ENCODE measurements around the gene OLIG1.

OLIG1 gene

DNA sequence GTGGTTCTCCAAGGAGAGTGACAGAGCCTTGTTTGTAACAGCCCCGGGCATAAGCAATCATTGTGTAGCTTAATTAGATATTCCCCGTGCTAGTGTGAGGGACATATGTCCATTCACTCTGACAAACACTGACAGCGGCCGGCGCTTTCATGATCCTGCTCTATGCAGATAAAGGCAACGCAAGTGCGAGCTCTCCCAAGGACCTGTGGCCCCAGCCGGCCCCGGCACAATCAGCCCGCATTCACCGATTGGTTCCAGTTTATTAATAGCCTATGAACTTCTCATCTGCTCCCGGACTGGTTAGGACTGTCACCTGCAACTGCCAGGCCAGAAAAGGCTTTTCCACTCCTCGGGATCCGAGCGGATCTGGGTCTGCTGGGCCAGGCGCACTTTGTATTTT is 18.0 kb upstream of the OLIG1 start:
- no peak overlapping the region for H3K4me3 ChIP-seq (replicated peaks; ENCODE audit: low read depth, low read length)
- no peak for DNase-seq (ENCODE audit: low read depth)
- TF ChIP-seq, protein P1, sequence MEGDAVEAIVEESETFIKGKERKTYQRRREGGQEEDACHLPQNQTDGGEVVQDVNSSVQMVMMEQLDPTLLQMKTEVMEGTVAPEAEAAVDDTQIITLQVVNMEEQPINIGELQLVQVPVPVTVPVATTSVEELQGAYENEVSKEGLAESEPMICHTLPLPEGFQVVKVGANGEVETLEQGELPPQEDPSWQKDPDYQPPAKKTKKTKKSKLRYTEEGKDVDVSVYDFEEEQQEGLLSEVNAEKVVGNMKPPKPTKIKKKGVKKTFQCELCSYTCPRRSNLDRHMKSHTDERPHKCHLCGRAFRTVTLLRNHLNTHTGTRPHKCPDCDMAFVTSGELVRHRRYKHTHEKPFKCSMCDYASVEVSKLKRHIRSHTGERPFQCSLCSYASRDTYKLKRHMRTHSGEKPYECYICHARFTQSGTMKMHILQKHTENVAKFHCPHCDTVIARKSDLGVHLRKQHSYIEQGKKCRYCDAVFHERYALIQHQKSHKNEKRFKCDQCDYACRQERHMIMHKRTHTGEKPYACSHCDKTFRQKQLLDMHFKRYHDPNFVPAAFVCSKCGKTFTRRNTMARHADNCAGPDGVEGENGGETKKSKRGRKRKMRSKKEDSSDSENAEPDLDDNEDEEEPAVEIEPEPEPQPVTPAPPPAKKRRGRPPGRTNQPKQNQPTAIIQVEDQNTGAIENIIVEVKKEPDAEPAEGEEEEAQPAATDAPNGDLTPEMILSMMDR (IDR thresholded peaks at IDR 0.05; ENCODE audit: low read length, missing control alignments), result no peak

GRCh38 chr21:33053951-33054350 is 16.0 kb upstream of the OLIG1 start:
- TF ChIP-seq, protein P1 (IDR thresholded peaks at IDR 0.05; ENCODE audit: low read length, missing control alignments), result no peak
- no peak for DNase-seq (ENCODE audit: low read depth)
- no peak overlapping the region for H3K4me3 ChIP-seq (replicated peaks; ENCODE audit: low read depth, low read length)

DNA sequence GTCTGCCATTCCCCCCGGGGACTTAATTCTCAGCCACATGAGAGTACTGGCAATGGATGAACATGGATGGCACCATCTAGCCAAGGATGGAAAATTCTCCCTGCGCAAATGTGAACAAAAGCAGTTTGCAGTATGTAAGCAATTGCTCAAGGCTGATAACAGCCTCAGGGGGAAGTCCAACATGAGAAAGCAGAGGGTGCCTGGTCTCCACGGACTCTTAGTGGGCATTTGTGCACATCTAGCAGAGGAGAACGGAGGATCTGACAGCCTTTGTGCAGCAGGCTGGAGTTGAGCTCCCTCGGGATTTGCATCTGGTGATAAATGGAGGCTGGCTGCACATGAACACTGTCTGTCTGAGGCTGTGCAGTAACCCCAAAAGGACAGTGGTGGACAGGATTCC is 13.9 kb upstream of the OLIG1 start:
- no peak for DNase-seq (ENCODE audit: low read depth)
- H3K4me3 ChIP-seq (replicated peaks; ENCODE audit: low read depth, low read length), result no peak overlapping the region
- TF ChIP-seq, protein P1 (IDR thresholded peaks at IDR 0.05; ENCODE audit: low read length, missing control alignments), result no peak

GRCh38 chr21:33057385-33057940 is 12.5 kb upstream of the OLIG1 start:
- DNase-seq (ENCODE audit: low read depth), result no peak
- TF ChIP-seq, protein P1 (IDR thresholded peaks at IDR 0.05; ENCODE audit: low read length, missing control alignments), result no peak
- H3K4me3 ChIP-seq (replicated peaks; ENCODE audit: low read depth, low read length), result no peak overlapping the region

DNA sequence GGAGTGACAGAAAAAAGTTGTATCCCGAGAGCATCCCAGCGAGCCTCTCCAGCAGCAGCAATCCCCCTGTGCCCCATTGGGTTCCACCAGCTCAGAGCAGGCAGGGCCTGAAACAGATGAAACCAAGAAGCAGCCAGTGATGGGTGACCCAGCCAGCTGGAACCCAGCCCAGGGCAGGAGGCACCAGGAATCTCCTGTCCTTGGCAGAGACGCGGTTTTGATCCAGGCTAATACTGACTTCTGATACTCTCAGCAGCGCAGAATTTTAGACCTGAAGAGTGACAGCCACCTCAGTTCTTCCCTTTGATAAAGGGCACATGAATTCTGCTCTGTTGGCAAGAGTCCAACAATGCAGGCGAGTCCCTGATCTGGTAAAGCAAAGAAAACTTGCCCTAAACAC is 11.4 kb upstream of the OLIG1 start:
- no peak overlapping the region for H3K4me3 ChIP-seq (replicated peaks; ENCODE audit: low read depth, low read length)
- DNase-seq (ENCODE audit: low read depth), result no peak
- TF ChIP-seq, protein P1 (IDR thresholded peaks at IDR 0.05; ENCODE audit: low read length, missing control alignments), result no peak

- TF ChIP-seq, protein P1 (IDR thresholded peaks at IDR 0.05; ENCODE audit: low read length, missing control alignments), result no peak
- DNase-seq (ENCODE audit: low read depth), result no peak
- no peak overlapping the region for H3K4me3 ChIP-seq (replicated peaks; ENCODE audit: low read depth, low read length)
Measured at GRCh38 chr21:33058957-33059356, 11.0 kb upstream of the OLIG1 start.

DNA sequence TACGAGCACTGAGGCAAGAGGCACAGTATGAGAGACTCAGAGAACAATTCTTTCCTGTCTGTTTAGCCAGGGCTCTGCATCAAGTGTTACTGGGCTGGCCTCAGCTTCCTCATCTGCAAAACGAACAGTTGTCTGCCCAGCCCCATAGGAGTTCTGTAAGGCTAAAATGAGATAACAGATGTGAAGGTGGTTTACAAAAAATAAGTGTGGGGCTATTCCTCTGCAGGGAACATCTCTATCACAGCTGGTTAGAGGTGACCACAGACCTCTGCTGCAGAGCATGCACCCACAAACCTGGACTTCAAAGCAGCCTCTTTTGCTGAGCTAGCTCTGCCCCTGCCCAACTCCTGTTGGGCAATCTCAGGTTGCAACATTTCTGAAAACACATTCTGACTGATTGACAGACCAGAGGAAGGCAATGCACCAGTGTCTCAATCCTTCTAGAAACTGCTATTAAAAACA is 10.5 kb upstream of the OLIG1 start:
- TF ChIP-seq, protein P1 (IDR thresholded peaks at IDR 0.05; ENCODE audit: low read length, missing control alignments), result no peak
- DNase-seq (ENCODE audit: low read depth), result no peak
- no peak overlapping the region for H3K4me3 ChIP-seq (replicated peaks; ENCODE audit: low read depth, low read length)

Measured in fibroblast of pulmonary artery (primary cell).